Caki2 (cell line): ENCODE results near the gene TJAP1. TPM values are rescaled to one million over a fixed set of nuclear protein-coding genes. Genes with fewer than 3 reads are reported as not detected.
"Not testable (repeated sequence)": the region's sequence is repeated elsewhere in the genome, so short reads cannot be mapped to it uniquely, and the experiment has no call there.

ENCODE experiments used
- DNase-seq: peaks from one replicate; pipeline ENCODE4 v3.0.0-alpha.2; 2015; ENCODE audit warnings: low read depth
- in situ Hi-C: cut with HindIII; loops from 2 replicates; pipeline ENCODE4 v1.10.0; 2016; ENCODE audit warnings: low sequenced_read_pairs, low pct_unique_long_range_greater_than_20kb, mixed read lengths
- total RNA-seq: library from RNA; depleted of rRNA; stranded (reverse); fragments of >200 nt; shearing (Covaris generic); gene quantifications from 2 replicates; pipeline ENCODE4 v1.2.3, GENCODE V29; 2014; ENCODE audit warnings: low replicate concordance

TJAP1 gene
- total RNA-seq, 1 experiment from 2014 or later: 20.2 TPM

- in situ Hi-C loops: no loop called here
- DNase-seq: no peak
These were observed 18.1 kb downstream of the TJAP1 start for GRCh38 chr6:43495409-43495941.

- in situ Hi-C loops: no loop called here
These were observed 19.2 kb downstream of the TJAP1 start for GRCh38 chr6:43496370-43497128.

GRCh38 chr6:43497129-43497396 lies 19.7 kb downstream of the TJAP1 start:
- in situ Hi-C loops: no loop called here
- DNase-seq: no peak

More at GRCh38 chr6:43496370-43497128, 19.2 kb downstream of the TJAP1 start:
- DNase-seq: no peak

GRCh38 chr6:43497689-43498088 lies 20.3 kb downstream of the TJAP1 start:
- in situ Hi-C loops: no loop called here
- no peak for DNase-seq

GRCh38 chr6:43498291-43498690 lies 20.9 kb downstream of the TJAP1 start:
- DNase-seq, in situ Hi-C loops: not testable (repeated sequence)

GRCh38 chr6:43499028-43499815 lies 21.9 kb downstream of the TJAP1 start:
- DNase-seq: no peak
- in situ Hi-C loops: no loop called here

- in situ Hi-C loops: no loop called here
- no peak for DNase-seq
These were observed 23.6 kb downstream of the TJAP1 start for GRCh38 chr6:43500921-43501320.

GRCh38 chr6:43502666-43503065 lies 25.3 kb downstream of the TJAP1 start:
- DNase-seq: no peak
- in situ Hi-C loops: no loop called here

- DNase-seq: no peak
- in situ Hi-C loops: no loop called here
These were observed 26.1 kb downstream of the TJAP1 start for GRCh38 chr6:43503443-43503842.

GRCh38 chr6:43504756-43505593 lies 27.6 kb downstream of the TJAP1 start:
- DNase-seq: no peak
- in situ Hi-C loops: no loop called here

GRCh38 chr6:43505718-43506117 lies 28.3 kb downstream of the TJAP1 start:
- in situ Hi-C loops: no loop called here

GRCh38 chr6:43506171-43506570 lies 28.8 kb downstream of the TJAP1 start:
- in situ Hi-C loops: no loop called here
- no peak for DNase-seq

More at GRCh38 chr6:43505718-43506117, 28.3 kb downstream of the TJAP1 start:
- no peak for DNase-seq

- peak; percentile 67 for DNase-seq
- in situ Hi-C loops: no loop called here
These were observed 29.5 kb downstream of the TJAP1 start for GRCh38 chr6:43506667-43507471.

- in situ Hi-C loops: no loop called here
These were observed 31.2 kb downstream of the TJAP1 start for GRCh38 chr6:43508481-43509141.

GRCh38 chr6:43509142-43509983 lies 32.0 kb downstream of the TJAP1 start:
- in situ Hi-C loops: no loop called here

More at GRCh38 chr6:43508481-43509141, 31.2 kb downstream of the TJAP1 start:
- no peak for DNase-seq

GRCh38 chr6:43509984-43510826 lies 32.8 kb downstream of the TJAP1 start, which contains the start of gene LRRC73:
Gene LRRC73 (minus strand): TSS chr6:43510346. CDS start chr6:43509785, 561 bp downstream.
- DNase-seq: peak; percentile 86
- in situ Hi-C loops: no loop called here

More at GRCh38 chr6:43509142-43509983, 32.0 kb downstream of the TJAP1 start:
- no peak for DNase-seq
